ENCODE data around the gene TNFSF12. TPM values are rescaled to one million over a fixed set of nuclear protein-coding genes. Genes with fewer than 3 reads are reported as not detected.

Gene TNFSF12
- total and polyA plus RNA-seq, 5 donors from 2014 or later = 35.5 to 49.6 (median 43.9) TPM

GRCh38 chr17:7557147-7557764 is 8.4 kb downstream of the TNFSF12 start:
- no peaks in the 10 kb centered on the region for H3K9me3 ChIP-seq (ENCODE audit: control insufficient read depth in 2 of 2, low read length in 2 of 2)
- ATAC-seq (ENCODE audit: low read depth in 2 of 2) (no peak), DNase-seq (no peak)
- peaks cover 2% of the 10 kb centered on the region for H3K36me3 ChIP-seq (ENCODE audit: control insufficient read depth, insufficient read depth, low read length)
- Mint-ChIP-seq H3K4me3 (peak overlapping the region in 1 of 4 donors; percentile 83), H3K4me1 (peaks cover 17 to 65% (median 40%) of the 10 kb centered on the region in 4 donors), H3K27ac (peak overlapping the region in 1 of 3 donors; percentile 14), H3K36me3 (peaks cover 17% of the 10 kb centered on the region), H3K27me3 (peaks cover 7% of the 10 kb centered on the region), H3K9me3 (no peaks in the 10 kb centered on the region)
- H3K4me3 ChIP-seq (ENCODE audit: low read depth, low read length) = no peak overlapping the region
- H3K27ac ChIP-seq (ENCODE audit: insufficient read depth, low read length, poor library complexity, severe bottlenecking) = peak overlapping the region; percentile 51
- H3K27me3 ChIP-seq (ENCODE audit: control insufficient read depth, insufficient read depth, low read length) = no peaks in the 10 kb centered on the region
- H3K4me1 ChIP-seq (ENCODE audit: control insufficient read depth, insufficient read depth, low read length, poor library complexity, severe bottlenecking) = peaks cover 41% of the 10 kb centered on the region

DNA sequence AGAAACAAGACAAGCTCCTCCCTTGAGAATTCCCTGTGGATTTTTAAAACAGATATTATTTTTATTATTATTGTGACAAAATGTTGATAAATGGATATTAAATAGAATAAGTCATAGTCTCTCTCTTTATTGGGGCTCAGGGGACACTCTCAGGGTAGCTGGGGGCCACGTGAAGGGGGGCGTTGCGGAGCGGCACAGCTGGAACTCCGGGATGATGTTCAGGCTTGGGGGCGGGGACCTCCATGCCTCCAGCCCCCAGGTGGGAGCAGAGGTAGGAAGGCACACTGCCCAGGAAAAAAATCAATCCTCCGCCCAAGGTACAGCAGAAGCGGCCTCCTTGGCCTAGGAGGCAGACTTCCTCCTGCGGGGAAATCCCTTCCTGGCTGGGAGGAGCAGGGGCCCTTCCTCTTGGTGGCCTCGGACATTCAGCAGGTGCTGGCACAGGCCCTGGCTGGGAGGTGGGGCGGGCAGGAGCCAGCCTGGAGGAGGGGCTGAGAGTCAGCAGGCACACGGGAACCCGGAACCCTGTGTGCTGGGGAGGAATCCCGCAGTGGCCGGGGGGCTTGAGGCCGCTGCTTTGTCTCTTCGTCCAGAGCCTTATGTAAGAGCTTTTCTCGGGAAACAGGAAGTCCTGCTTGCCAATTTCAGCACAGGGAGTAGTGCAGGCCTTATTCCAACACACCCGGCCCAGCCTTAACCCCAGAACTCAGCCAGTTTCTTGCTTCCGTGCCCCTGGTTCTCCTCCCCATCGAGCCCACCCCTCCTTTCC is 9.1 kb downstream of the TNFSF12 start:
- no peak overlapping the region for H3K4me3 ChIP-seq (ENCODE audit: low read depth, low read length)
- H3K4me1 Mint-ChIP-seq = peaks cover 16 to 64% (median 38%) of the 10 kb centered on the region in 4 donors
- H3K36me3 Mint-ChIP-seq = peaks cover 13% of the 10 kb centered on the region
- H3K27me3 ChIP-seq (ENCODE audit: control insufficient read depth, insufficient read depth, low read length) = no peaks in the 10 kb centered on the region
- peak overlapping the region; percentile 51 for H3K27ac ChIP-seq (ENCODE audit: insufficient read depth, low read length, poor library complexity, severe bottlenecking)
- H3K27me3 Mint-ChIP-seq = peaks cover 7% of the 10 kb centered on the region
- no peaks in the 10 kb centered on the region for H3K9me3 ChIP-seq (ENCODE audit: control insufficient read depth in 2 of 2, low read length in 2 of 2)
- DNase-seq (peak in 1 of 3 donors; percentile 42), ATAC-seq (ENCODE audit: low read depth in 2 of 2) (no peak)
- no peaks in the 10 kb centered on the region for H3K9me3 Mint-ChIP-seq
- peak overlapping the region in 1 of 3 donors; percentile 43 for H3K27ac Mint-ChIP-seq
- peaks cover 2% of the 10 kb centered on the region for H3K36me3 ChIP-seq (ENCODE audit: control insufficient read depth, insufficient read depth, low read length)
- H3K4me3 Mint-ChIP-seq = peak overlapping the region in 3 of 4 donors; percentile 43 to 93 (median 83)
- peaks cover 41% of the 10 kb centered on the region for H3K4me1 ChIP-seq (ENCODE audit: control insufficient read depth, insufficient read depth, low read length, poor library complexity, severe bottlenecking)

DNA sequence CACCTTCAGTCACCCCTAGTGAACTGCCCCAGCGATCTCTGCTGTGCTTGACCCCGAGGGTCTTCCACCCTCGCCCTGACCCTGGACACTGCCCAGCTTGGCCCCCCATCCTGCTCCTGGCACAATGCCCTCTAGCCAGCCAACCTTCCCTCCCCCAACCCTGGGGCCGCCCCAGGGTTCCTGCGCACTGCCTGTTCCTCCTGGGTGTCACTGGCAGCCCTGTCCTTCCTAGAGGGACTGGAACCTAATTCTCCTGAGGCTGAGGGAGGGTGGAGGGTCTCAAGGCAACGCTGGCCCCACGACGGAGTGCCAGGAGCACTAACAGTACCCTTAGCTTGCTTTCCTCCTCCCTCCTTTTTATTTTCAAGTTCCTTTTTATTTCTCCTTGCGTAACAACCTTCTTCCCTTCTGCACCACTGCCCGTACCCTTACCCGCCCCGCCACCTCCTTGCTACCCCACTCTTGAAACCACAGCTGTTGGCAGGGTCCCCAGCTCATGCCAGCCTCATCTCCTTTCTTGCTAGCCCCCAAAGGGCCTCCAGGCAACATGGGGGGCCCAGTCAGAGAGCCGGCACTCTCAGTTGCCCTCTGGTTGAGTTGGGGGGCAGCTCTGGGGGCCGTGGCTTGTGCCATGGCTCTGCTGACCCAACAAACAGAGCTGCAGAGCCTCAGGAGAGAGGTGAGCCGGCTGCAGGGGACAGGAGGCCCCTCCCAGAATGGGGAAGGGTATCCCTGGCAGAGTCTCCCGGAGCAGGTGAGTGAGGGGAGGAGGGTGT is 9.9 kb downstream of the TNFSF12 start, which contains the start of gene TNFSF13:
Gene TNFSF13, plus strand, starts transcription at position 207 of the 776 bp plus-strand sequence. Its CDS starts 290 bp downstream, at position 497.
- Mint-ChIP-seq H3K9me3 (no peaks in the 10 kb centered on the region), H3K4me1 (peaks cover 16 to 57% (median 32%) of the 10 kb centered on the region in 4 donors), H3K27ac (peak within 1 kb of the TSS in 2 of 3 donors; percentile 73 to 76), H3K36me3 (peaks cover 9% of the 10 kb centered on the region), H3K27me3 (peaks cover 7% of the 10 kb centered on the region), H3K4me3 (peak within 1 kb of the TSS in 3 of 4 donors; percentile 43 to 93 (median 83))
- no peak for ATAC-seq (ENCODE audit: low read depth in 2 of 2)
- Histone ChIP-seq H3K4me3 (ENCODE audit: low read depth, low read length) (no peak within 1 kb of the TSS), H3K4me1 (ENCODE audit: control insufficient read depth, insufficient read depth, low read length, poor library complexity, severe bottlenecking) (peaks cover 39% of the 10 kb centered on the region), H3K9me3 (ENCODE audit: control insufficient read depth in 2 of 2, low read length in 2 of 2) (no peaks in the 10 kb centered on the region), H3K27me3 (ENCODE audit: control insufficient read depth, insufficient read depth, low read length) (no peaks in the 10 kb centered on the region), H3K27ac (ENCODE audit: insufficient read depth, low read length, poor library complexity, severe bottlenecking) (peak within 1 kb of the TSS; percentile 51), H3K36me3 (ENCODE audit: control insufficient read depth, insufficient read depth, low read length) (peaks cover 2% of the 10 kb centered on the region)
- DNase-seq = no peak

DNA sequence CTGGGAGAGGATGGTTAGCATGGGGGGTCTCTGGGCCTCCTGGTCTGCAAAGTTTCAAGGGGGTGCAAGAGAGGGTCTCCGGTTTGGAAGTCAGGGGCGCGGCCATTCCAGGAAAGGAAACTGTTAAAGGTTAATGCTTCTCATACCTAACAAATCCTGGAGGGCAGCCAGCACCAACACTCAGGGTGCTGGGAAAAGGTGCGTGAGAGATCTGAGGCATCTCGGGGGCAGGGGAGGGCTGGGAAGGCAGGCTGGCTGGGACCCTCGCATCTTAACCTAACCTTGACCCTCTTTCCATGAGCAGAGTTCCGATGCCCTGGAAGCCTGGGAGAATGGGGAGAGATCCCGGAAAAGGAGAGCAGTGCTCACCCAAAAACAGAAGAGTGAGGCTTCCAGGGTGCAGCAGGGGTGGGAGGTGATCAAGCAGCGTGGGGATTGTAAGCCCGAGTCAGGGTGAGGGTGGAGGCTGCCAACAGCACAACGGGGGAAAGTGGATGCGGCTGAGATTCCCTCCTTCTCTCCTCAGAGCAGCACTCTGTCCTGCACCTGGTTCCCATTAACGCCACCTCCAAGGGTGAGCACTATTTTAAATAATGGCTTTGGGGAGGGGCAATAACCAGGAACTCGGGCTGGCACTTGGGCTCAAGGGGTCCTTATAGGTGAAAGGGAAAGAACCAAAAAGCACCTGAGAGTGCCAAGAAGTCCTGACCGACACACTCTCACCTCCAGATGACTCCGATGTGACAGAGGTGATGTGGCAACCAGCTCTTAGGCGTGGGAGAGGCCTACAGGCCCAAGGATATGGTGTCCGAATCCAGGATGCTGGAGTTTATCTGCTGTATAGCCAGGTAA is 10.7 kb downstream of the TNFSF12 start:
- Mint-ChIP-seq H3K4me3 (peak overlapping the region in 3 of 4 donors; percentile 94 to 97 (median 95)), H3K27me3 (peaks cover 7% of the 10 kb centered on the region), H3K9me3 (no peaks in the 10 kb centered on the region), H3K36me3 (peaks cover 9% of the 10 kb centered on the region), H3K4me1 (peaks cover 16 to 59% (median 30%) of the 10 kb centered on the region in 4 donors), H3K27ac (peak overlapping the region in 1 of 3 donors; percentile 76)
- DNase-seq (no peak), ATAC-seq (ENCODE audit: low read depth in 2 of 2) (no peak)
- Histone ChIP-seq H3K4me1 (ENCODE audit: control insufficient read depth, insufficient read depth, low read length, poor library complexity, severe bottlenecking) (peaks cover 40% of the 10 kb centered on the region), H3K27me3 (ENCODE audit: control insufficient read depth, insufficient read depth, low read length) (no peaks in the 10 kb centered on the region), H3K27ac (ENCODE audit: insufficient read depth, low read length, poor library complexity, severe bottlenecking) (no peak overlapping the region), H3K4me3 (ENCODE audit: low read depth, low read length) (no peak overlapping the region), H3K9me3 (ENCODE audit: control insufficient read depth in 2 of 2, low read length in 2 of 2) (no peaks in the 10 kb centered on the region), H3K36me3 (ENCODE audit: control insufficient read depth, insufficient read depth, low read length) (peaks cover 2% of the 10 kb centered on the region)

- Histone ChIP-seq H3K4me1 (ENCODE audit: control insufficient read depth, insufficient read depth, low read length, poor library complexity, severe bottlenecking) (peaks cover 40% of the 10 kb centered on the region), H3K9me3 (ENCODE audit: control insufficient read depth in 2 of 2, low read length in 2 of 2) (no peaks in the 10 kb centered on the region), H3K27me3 (ENCODE audit: control insufficient read depth, insufficient read depth, low read length) (no peaks in the 10 kb centered on the region), H3K36me3 (ENCODE audit: control insufficient read depth, insufficient read depth, low read length) (peaks cover 9% of the 10 kb centered on the region), H3K4me3 (ENCODE audit: low read depth, low read length) (no peak overlapping the region), H3K27ac (ENCODE audit: insufficient read depth, low read length, poor library complexity, severe bottlenecking) (peak overlapping the region; percentile 97)
- Mint-ChIP-seq H3K27me3 (peaks cover 7% of the 10 kb centered on the region), H3K27ac (peak overlapping the region; percentile 93 to 98 (median 95)), H3K9me3 (no peaks in the 10 kb centered on the region), H3K4me3 (peak overlapping the region; percentile 94 to 98 (median 96)), H3K36me3 (peaks cover 10% of the 10 kb centered on the region), H3K4me1 (peaks cover 16 to 54% (median 25%) of the 10 kb centered on the region in 4 donors)
- ATAC-seq (ENCODE audit: low read depth in 2 of 2) (no peak), DNase-seq (peak in 2 of 3 donors; percentile 31 to 60)
Observed at GRCh38 chr17:7560172-7561027, 11.5 kb downstream of the TNFSF12 start.

- Histone ChIP-seq H3K27ac (ENCODE audit: insufficient read depth, low read length, poor library complexity, severe bottlenecking) (peak overlapping the region; percentile 97), H3K27me3 (ENCODE audit: control insufficient read depth, insufficient read depth, low read length) (no peaks in the 10 kb centered on the region), H3K9me3 (ENCODE audit: control insufficient read depth in 2 of 2, low read length in 2 of 2) (no peaks in the 10 kb centered on the region), H3K4me1 (ENCODE audit: control insufficient read depth, insufficient read depth, low read length, poor library complexity, severe bottlenecking) (peaks cover 40% of the 10 kb centered on the region), H3K4me3 (ENCODE audit: low read depth, low read length) (peak overlapping the region; percentile 86), H3K36me3 (ENCODE audit: control insufficient read depth, insufficient read depth, low read length) (peaks cover 13% of the 10 kb centered on the region)
- ATAC-seq (ENCODE audit: low read depth in 2 of 2) (peak; percentile 61 to 67), DNase-seq (peak; percentile 76 to 82 (median 76))
- no peaks in the 10 kb centered on the region for H3K9me3 Mint-ChIP-seq
- peaks cover 7% of the 10 kb centered on the region for H3K27me3 Mint-ChIP-seq
- peaks cover 14% of the 10 kb centered on the region for H3K36me3 Mint-ChIP-seq
- H3K4me3 Mint-ChIP-seq = peak overlapping the region; percentile 94 to 98 (median 96)
- peaks cover 16 to 50% (median 21%) of the 10 kb centered on the region in 4 donors for H3K4me1 Mint-ChIP-seq
- H3K27ac Mint-ChIP-seq = peak overlapping the region; percentile 93 to 98 (median 95)
Observed at GRCh38 chr17:7561028-7561575, 12.2 kb downstream of the TNFSF12 start.
